ENCODE results near the gene USP46. TPM values are rescaled to one million over a fixed set of nuclear protein-coding genes. Genes with fewer than 3 reads are reported as not detected.

Gene USP46
- polyA plus RNA-seq, 1 experiment = 12.5 TPM

- Histone ChIP-seq H3K27me3 (ENCODE audit: control insufficient read depth, insufficient read depth, low read length) (no peaks in the 10 kb centered on the region), H3K36me3 (ENCODE audit: control insufficient read depth, insufficient read depth, low read length) (no peaks in the 10 kb centered on the region), H3K4me3 (ENCODE audit: low read depth, low read length) (no peak overlapping the region)
- ChIA-PET POLR2A (no interaction called here), CTCF (interaction anchor here (1.5 kb wide), 1 partner anchor 104 kb away, joined by 4 read pairs; no protein-coding TSS in a partner anchor)
- no peak for DNase-seq (ENCODE audit: low read depth)
- TF ChIP-seq, protein P1, sequence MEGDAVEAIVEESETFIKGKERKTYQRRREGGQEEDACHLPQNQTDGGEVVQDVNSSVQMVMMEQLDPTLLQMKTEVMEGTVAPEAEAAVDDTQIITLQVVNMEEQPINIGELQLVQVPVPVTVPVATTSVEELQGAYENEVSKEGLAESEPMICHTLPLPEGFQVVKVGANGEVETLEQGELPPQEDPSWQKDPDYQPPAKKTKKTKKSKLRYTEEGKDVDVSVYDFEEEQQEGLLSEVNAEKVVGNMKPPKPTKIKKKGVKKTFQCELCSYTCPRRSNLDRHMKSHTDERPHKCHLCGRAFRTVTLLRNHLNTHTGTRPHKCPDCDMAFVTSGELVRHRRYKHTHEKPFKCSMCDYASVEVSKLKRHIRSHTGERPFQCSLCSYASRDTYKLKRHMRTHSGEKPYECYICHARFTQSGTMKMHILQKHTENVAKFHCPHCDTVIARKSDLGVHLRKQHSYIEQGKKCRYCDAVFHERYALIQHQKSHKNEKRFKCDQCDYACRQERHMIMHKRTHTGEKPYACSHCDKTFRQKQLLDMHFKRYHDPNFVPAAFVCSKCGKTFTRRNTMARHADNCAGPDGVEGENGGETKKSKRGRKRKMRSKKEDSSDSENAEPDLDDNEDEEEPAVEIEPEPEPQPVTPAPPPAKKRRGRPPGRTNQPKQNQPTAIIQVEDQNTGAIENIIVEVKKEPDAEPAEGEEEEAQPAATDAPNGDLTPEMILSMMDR (IDR thresholded peaks at IDR 0.05; ENCODE audit: insufficient read depth, low read depth, low read length) = no peak
These were observed 10.3 kb downstream of the USP46 start for GRCh38 chr4:52648836-52649235.

DNA sequence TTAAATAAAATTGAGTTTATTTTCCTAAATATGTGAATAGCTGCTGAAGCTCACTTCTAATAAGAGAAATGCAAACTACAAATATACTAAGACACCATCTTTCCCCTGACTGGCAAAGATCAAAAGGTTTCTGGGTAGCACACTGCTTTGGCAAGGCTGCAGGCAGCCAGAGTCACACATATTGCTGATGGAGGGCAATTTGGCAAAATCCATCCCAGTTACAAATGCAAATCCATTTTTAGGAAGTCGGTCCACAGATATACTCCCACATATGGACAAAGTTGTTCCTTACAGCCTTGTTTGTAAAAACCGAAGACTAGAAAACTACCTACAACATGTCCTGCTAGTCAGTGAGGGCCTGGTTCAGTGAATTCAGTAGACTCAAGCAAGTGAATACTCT lies 12.4 kb downstream of the USP46 start:
- no peaks in the 10 kb centered on the region for H3K27me3 ChIP-seq (ENCODE audit: control insufficient read depth, insufficient read depth, low read length)
- no peaks in the 10 kb centered on the region for H3K36me3 ChIP-seq (ENCODE audit: control insufficient read depth, insufficient read depth, low read length)
- no peak for DNase-seq (ENCODE audit: low read depth)
- POLR2A ChIA-PET = no interaction called here
- TF ChIP-seq, protein P1 (IDR thresholded peaks at IDR 0.05; ENCODE audit: insufficient read depth, low read depth, low read length) = no peak
- H3K4me3 ChIP-seq (ENCODE audit: low read depth, low read length) = no peak overlapping the region
- CTCF ChIA-PET = interaction anchor here (0.6 kb wide), 1 partner anchor 558 kb away, joined by 4 read pairs; no protein-coding TSS in a partner anchor

GRCh38 chr4:52646096-52646495 lies 13.0 kb downstream of the USP46 start:
- CTCF ChIA-PET = no interaction called here
- H3K27me3 ChIP-seq (ENCODE audit: control insufficient read depth, insufficient read depth, low read length) = no peaks in the 10 kb centered on the region
- POLR2A ChIA-PET = no interaction called here
- H3K36me3 ChIP-seq (ENCODE audit: control insufficient read depth, insufficient read depth, low read length) = no peaks in the 10 kb centered on the region
- TF ChIP-seq, protein P1 (IDR thresholded peaks at IDR 0.05; ENCODE audit: insufficient read depth, low read depth, low read length) = no peak
- H3K4me3 ChIP-seq (ENCODE audit: low read depth, low read length) = no peak overlapping the region
- DNase-seq (ENCODE audit: low read depth) = no peak

- no peak overlapping the region for H3K4me3 ChIP-seq (ENCODE audit: low read depth, low read length)
- DNase-seq (ENCODE audit: low read depth) = no peak
- CTCF ChIA-PET = no interaction called here
- TF ChIP-seq, protein P1 (IDR thresholded peaks at IDR 0.05; ENCODE audit: insufficient read depth, low read depth, low read length) = no peak
- no peaks in the 10 kb centered on the region for H3K36me3 ChIP-seq (ENCODE audit: control insufficient read depth, insufficient read depth, low read length)
- no peaks in the 10 kb centered on the region for H3K27me3 ChIP-seq (ENCODE audit: control insufficient read depth, insufficient read depth, low read length)
- POLR2A ChIA-PET = no interaction called here
These were observed 13.8 kb downstream of the USP46 start for GRCh38 chr4:52645300-52645699.

DNA sequence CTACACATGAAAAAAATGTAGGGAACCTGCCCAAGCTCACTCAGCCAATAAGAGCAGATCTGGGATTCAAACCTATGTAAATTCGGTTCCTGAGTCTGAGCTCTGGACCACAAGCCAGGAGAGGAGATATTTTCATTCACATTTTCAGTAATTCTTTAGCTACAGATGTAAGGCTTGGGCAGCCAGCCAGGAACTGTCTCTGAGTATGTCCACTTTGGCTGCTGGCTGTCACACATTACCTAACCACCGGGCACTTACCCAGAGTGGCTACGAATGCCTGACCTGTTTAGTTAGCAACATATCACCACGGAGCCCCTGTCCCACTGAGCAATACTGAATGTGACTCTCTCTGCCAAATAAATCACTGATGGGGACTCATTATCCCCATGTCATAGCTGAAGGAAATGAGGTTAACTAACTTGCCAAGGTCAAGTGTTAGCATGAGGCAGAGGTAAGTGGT lies 15.3 kb downstream of the USP46 start:
- DNase-seq (ENCODE audit: low read depth) = no peak
- Histone ChIP-seq H3K4me3 (ENCODE audit: low read depth, low read length) (no peak overlapping the region), H3K27me3 (ENCODE audit: control insufficient read depth, insufficient read depth, low read length) (no peaks in the 10 kb centered on the region), H3K36me3 (ENCODE audit: control insufficient read depth, insufficient read depth, low read length) (no peaks in the 10 kb centered on the region)
- ChIA-PET POLR2A (no interaction called here), CTCF (interaction anchor here (1.5 to 1.6 kb wide), 2 partner anchors 24 to 98 kb away, joined by 4 to 5 read pairs; no protein-coding TSS in a partner anchor)
- TF ChIP-seq, protein P1 (IDR thresholded peaks at IDR 0.05; ENCODE audit: insufficient read depth, low read depth, low read length) = no peak

All from BJ (cell line).